SU-DHL-6 (cell line): ENCODE results near the gene EXOC3L4.
"Not testable (repeated sequence)": the region's sequence is repeated elsewhere in the genome, so short reads cannot be mapped to it uniquely, and the experiment has no call there.

Source experiments
- H2AFZ ChIP-seq: fragments of 200-600 bp; sonication (generic); 2 replicates; pipeline ENCODE4 v1.6.1; 2014; ENCODE audit warnings: low read depth, mild to moderate bottlenecking, moderate library complexity, mixed read lengths, antibody characterized with exemption, low read length; ENCODE audit not compliant: severe bottlenecking
- H3F3A ChIP-seq: fragments of 200-600 bp; shearing (Covaris generic); 2 replicates; pipeline ENCODE4 v1.6.0; 2016; ENCODE audit warnings: antibody characterized with exemption, mild to moderate bottlenecking; ENCODE audit not compliant: insufficient read depth
- H3K27ac ChIP-seq: fragments of 200-600 bp; sonication (generic); 2 replicates; pipeline ENCODE4 v1.5.1; 2016; ENCODE audit warnings: low read depth, mild to moderate bottlenecking, low read length, moderate library complexity, mixed read lengths
- H3K27me3 ChIP-seq: fragments of 200-600 bp; sonication (generic), shearing (Covaris generic); 2 replicates; pipeline ENCODE4 v1.6.0; 2014; ENCODE audit warnings: mild to moderate bottlenecking, low read length
- H3K36me3 ChIP-seq: fragments of 200-600 bp; sonication (generic); 2 replicates; pipeline ENCODE4 v1.6.1; 2014; ENCODE audit warnings: mild to moderate bottlenecking, low read length, mixed read lengths
- H3K4me2 ChIP-seq: fragments of 300-600, 200-600 bp; shearing (Covaris generic), sonication (generic); 2 replicates; pipeline ENCODE4 v1.6.0; 2014; ENCODE audit warnings: low read length, low read depth, mild to moderate bottlenecking; ENCODE audit not compliant: poor library complexity, severe bottlenecking
- H3K4me3 ChIP-seq: fragments of 200-600 bp; sonication (generic); 2 replicates; pipeline ENCODE4 v1.5.1; 2014; ENCODE audit warnings: antibody characterized with exemption, low read length, mild to moderate bottlenecking, mixed read lengths; ENCODE audit not compliant: insufficient read depth, poor library complexity, severe bottlenecking
- H3K79me2 ChIP-seq: fragments of 200-600 bp; sonication (generic); 2 replicates; pipeline ENCODE4 v1.6.1; 2014; ENCODE audit warnings: mild to moderate bottlenecking, low read length, moderate library complexity; ENCODE audit not compliant: insufficient read depth
- H3K9ac ChIP-seq: fragments of 200-600 bp; sonication (generic); 2 replicates; pipeline ENCODE4 v1.7.0; 2014; ENCODE audit warnings: mild to moderate bottlenecking, low read length
- H3K9me2 ChIP-seq: fragments of 200-600 bp; sonication (generic); replicated peaks from 2 replicates; pipeline ENCODE4 v1.6.1; 2014; ENCODE audit warnings: low read length; ENCODE audit not compliant: insufficient read depth
- H3K9me3 ChIP-seq: fragments of 200-600 bp; sonication (generic); 2 replicates; pipeline ENCODE4 v1.6.1; 2014; ENCODE audit warnings: low read length, mixed read lengths; ENCODE audit not compliant: insufficient read depth
- H4K20me1 ChIP-seq: fragments of 200-600 bp; sonication (generic); 2 replicates; pipeline ENCODE4 v1.6.1; 2014; ENCODE audit warnings: low read depth, mild to moderate bottlenecking, antibody characterized with exemption, low read length, moderate library complexity, mixed read lengths
- EZH2phosphoT487 ChIP-seq: fragments of 200-600 bp; sonication (generic), shearing (Covaris generic); conservative IDR thresholded peaks from 2 replicates; pipeline ENCODE4 v1.6.1; 2018; ENCODE audit warnings: mild to moderate bottlenecking, antibody characterized with exemption, low read length, moderate library complexity, mixed read lengths
- TF ChIP-seq, protein P1 (sequence below): fragments of 200-600 bp; sonication (generic); IDR thresholded peaks from one replicate; pipeline ENCODE4 v1.5.1; 2017; ENCODE audit warnings: antibody characterized with exemption, mild to moderate bottlenecking, low read length, moderate library complexity; ENCODE audit not compliant: insufficient read depth, poor library complexity, severe bottlenecking

The EXOC3L4 gene

DNA sequence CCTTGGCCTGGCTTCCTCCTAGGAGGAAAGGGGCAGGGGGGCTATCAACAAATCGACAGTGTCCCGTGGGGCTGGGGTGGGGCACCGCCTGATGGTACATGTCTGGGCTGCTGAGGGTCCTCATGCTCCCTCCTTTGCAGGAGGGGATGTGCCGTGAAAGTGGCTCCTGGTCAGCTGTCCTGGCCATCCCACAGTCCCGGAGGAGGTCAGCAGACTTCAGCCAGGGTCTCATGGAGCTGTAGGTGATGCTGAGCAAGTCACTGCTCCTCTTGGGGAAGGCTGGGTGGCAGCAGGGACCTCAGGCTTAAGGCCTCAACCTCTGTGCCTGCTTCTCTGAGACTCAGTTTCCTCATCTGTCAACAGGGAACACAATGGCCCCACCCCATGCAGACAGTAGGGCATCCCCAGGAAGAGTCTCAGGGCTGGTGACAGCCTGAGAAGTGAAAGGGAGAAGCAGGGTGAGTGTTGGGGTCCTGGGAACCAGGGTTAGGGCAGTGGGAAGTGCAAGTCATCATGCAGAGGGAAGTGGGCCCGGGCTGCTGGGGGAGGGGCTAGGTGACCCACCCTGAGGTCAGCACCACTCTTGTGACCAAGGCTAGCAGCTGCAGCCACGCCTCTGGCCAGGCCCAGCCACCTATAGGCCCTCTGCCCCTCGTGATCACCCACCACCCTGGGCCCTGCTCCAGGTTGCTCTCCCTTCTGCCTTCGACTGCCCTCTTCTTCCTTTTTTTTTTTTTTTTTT lies 24.3 kb downstream of the EXOC3L4 start:
- Histone ChIP-seq H3K27me3 (no peaks in the 10 kb centered on the region), H3K79me2 (no peaks in the 10 kb centered on the region), H3K9me2 (no peaks in the 10 kb centered on the region), H3K4me2 (no peak overlapping the region), H3K9ac (no peak overlapping the region), H3K36me3 (no peaks in the 10 kb centered on the region), H3F3A (no peaks in the 10 kb centered on the region), H2AFZ (no peak overlapping the region), H3K4me3 (no peak overlapping the region), H3K27ac (no peak overlapping the region), H3K9me3 (no peaks in the 10 kb centered on the region), H4K20me1 (no peaks in the 10 kb centered on the region)
- TF ChIP-seq EZH2phosphoT487 = no peak
- TF ChIP-seq, protein P1, sequence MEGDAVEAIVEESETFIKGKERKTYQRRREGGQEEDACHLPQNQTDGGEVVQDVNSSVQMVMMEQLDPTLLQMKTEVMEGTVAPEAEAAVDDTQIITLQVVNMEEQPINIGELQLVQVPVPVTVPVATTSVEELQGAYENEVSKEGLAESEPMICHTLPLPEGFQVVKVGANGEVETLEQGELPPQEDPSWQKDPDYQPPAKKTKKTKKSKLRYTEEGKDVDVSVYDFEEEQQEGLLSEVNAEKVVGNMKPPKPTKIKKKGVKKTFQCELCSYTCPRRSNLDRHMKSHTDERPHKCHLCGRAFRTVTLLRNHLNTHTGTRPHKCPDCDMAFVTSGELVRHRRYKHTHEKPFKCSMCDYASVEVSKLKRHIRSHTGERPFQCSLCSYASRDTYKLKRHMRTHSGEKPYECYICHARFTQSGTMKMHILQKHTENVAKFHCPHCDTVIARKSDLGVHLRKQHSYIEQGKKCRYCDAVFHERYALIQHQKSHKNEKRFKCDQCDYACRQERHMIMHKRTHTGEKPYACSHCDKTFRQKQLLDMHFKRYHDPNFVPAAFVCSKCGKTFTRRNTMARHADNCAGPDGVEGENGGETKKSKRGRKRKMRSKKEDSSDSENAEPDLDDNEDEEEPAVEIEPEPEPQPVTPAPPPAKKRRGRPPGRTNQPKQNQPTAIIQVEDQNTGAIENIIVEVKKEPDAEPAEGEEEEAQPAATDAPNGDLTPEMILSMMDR = no peak

DNA sequence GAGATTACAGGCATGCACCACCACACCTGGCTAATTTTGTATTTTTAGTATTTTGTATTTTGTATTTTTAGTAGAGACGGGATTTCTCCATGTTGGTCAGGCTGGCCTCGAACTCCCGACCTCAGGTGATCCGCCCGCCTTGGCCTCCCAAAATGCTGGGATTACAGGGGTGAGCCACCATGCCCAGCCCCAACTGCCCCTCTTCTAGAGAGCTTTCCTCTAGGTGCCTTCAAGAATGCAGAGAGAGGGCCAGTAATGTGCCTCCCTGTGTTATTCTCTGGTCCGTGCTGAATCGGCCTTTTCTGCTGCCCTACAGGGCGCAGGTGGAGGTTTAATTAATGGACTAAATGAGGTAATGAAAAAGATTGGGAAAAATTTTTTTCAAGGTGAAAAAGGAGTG lies 25.0 kb downstream of the EXOC3L4 start:
- not testable (repeated sequence) for H3K9ac ChIP-seq, H3K9me2 ChIP-seq, H4K20me1 ChIP-seq, H3K4me3 ChIP-seq, H3K27ac ChIP-seq, H3K27me3 ChIP-seq, H3K36me3 ChIP-seq, H3K79me2 ChIP-seq, H3F3A ChIP-seq, H3K4me2 ChIP-seq, H3K9me3 ChIP-seq, H2AFZ ChIP-seq

DNA sequence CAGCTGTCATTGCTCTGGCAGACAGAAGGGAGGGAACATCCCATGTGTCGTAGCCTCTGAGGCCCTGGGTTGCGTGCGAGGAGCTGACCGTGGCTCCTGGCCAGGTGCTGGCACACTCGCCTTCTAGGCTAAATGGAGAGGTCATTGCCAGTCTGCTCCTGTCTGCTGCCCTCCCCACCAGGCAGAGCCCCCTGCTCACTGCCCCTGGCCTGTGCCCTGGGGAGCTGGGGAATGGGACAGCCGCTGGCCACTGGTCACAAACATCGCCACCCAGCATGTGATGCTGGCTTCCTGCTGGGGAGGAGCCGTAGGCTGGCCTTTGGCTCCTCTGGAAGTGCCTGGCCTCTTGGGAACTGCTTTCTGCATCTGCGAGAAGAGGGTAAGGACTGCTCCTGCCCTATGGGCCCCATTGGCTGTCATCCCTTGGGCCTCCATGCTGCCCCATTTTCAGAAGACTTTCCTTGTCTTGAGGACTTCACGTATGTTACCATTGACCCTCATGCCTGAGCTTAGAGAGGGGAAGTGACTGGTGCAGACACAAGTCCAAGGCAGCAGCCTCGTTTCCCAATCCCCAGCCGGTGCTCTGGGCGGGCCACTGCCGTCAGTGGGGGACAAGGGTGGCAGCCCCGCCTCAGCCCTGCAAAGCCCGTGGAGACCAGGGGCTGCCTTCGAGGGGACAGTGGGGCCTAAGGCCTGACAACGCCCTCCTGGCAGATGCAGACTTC lies 26.8 kb downstream of the EXOC3L4 start:
- Histone ChIP-seq H3F3A (no peaks in the 10 kb centered on the region), H3K27me3 (no peaks in the 10 kb centered on the region), H3K4me2 (no peak overlapping the region), H3K9me3 (no peaks in the 10 kb centered on the region), H3K9me2 (no peaks in the 10 kb centered on the region), H3K9ac (no peak overlapping the region), H2AFZ (no peak overlapping the region), H3K36me3 (no peaks in the 10 kb centered on the region), H3K27ac (no peak overlapping the region), H3K4me3 (no peak overlapping the region), H3K79me2 (no peaks in the 10 kb centered on the region), H4K20me1 (no peaks in the 10 kb centered on the region)
- TF ChIP-seq, protein P1 = no peak
- TF ChIP-seq EZH2phosphoT487 = no peak
